T-helper 1 cell treated with Interleukin-12 subunit alpha and Interleukin-12 subunit beta and Interleukin-4 antibody, amounts not matched to agents 30 μg/mL and 1 μg/mL, for 36 hours (primary cell): Measurements from ENCODE around the gene KBTBD6.
"Not testable (repeated sequence)": the region's sequence is repeated elsewhere in the genome, so short reads cannot be mapped to it uniquely, and the experiment has no call there.

Source experiments
- H3K27ac Mint-ChIP-seq: one replicate; pipeline ENCODE4 v1.8.0; 2021; ENCODE audit warnings: mild to moderate bottlenecking, mixed read lengths
- H3K27me3 Mint-ChIP-seq: one replicate; pipeline ENCODE4 v1.8.0; 2021; ENCODE audit warnings: low read depth, mixed read lengths
- H3K36me3 Mint-ChIP-seq: one replicate; pipeline ENCODE4 v1.8.0; 2021; ENCODE audit warnings: low read depth, mixed read lengths
- H3K4me1 Mint-ChIP-seq: one replicate; pipeline ENCODE4 v1.8.0; 2021; ENCODE audit warnings: low read depth, mixed read lengths
- H3K4me3 Mint-ChIP-seq: one replicate; pipeline ENCODE4 v1.8.0; 2021; ENCODE audit warnings: mild to moderate bottlenecking, moderate library complexity, mixed read lengths
- H3K9me3 Mint-ChIP-seq: one replicate; pipeline ENCODE4 v1.8.0; 2021; ENCODE audit warnings: mixed read lengths

Gene KBTBD6

GRCh38 chr13:41132512-41133152 is at the start of gene KBTBD6:
KBTBD6 (minus strand) TSS chr13:41132802; CDS start chr13:41132511, 291 bp downstream.
- peak within 1 kb of the TSS; percentile 95 for H3K4me3 Mint-ChIP-seq
- H3K9me3 Mint-ChIP-seq = no peaks in the 10 kb centered on the region
- H3K27me3 Mint-ChIP-seq = no peaks in the 10 kb centered on the region
- peaks cover 34% of the 10 kb centered on the region for H3K4me1 Mint-ChIP-seq
- H3K36me3 Mint-ChIP-seq = peaks cover 16% of the 10 kb centered on the region
- H3K27ac Mint-ChIP-seq = peak within 1 kb of the TSS; percentile 90

- Mint-ChIP-seq H3K9me3 (peaks cover 3% of the 10 kb centered on the region), H3K27me3 (peaks cover 3% of the 10 kb centered on the region), H3K27ac (no peak overlapping the region), H3K4me1 (peaks cover 2% of the 10 kb centered on the region), H3K36me3 (no peaks in the 10 kb centered on the region), H3K4me3 (no peak overlapping the region)
Measured at GRCh38 chr13:41182231-41182630, 49.6 kb upstream of the KBTBD6 start.

GRCh38 chr13:41179593-41180250 is 47.1 kb upstream of the KBTBD6 start:
- Mint-ChIP-seq H3K36me3 (peaks cover 5% of the 10 kb centered on the region), H3K4me1 (no peaks in the 10 kb centered on the region), H3K27ac (no peak overlapping the region), H3K4me3 (no peak overlapping the region), H3K9me3 (peaks cover 22% of the 10 kb centered on the region), H3K27me3 (no peaks in the 10 kb centered on the region)

- Mint-ChIP-seq H3K9me3 (peaks cover 28% of the 10 kb centered on the region), H3K4me3 (no peak overlapping the region), H3K27ac (no peak overlapping the region), H3K4me1 (no peaks in the 10 kb centered on the region), H3K27me3 (no peaks in the 10 kb centered on the region), H3K36me3 (peaks cover 5% of the 10 kb centered on the region)
Measured at GRCh38 chr13:41178040-41178439, 45.4 kb upstream of the KBTBD6 start.

- H3K4me3 Mint-ChIP-seq = no peak overlapping the region
- no peaks in the 10 kb centered on the region for H3K27me3 Mint-ChIP-seq
- peaks cover 5% of the 10 kb centered on the region for H3K36me3 Mint-ChIP-seq
- peaks cover 32% of the 10 kb centered on the region for H3K9me3 Mint-ChIP-seq
- no peak overlapping the region for H3K27ac Mint-ChIP-seq
- H3K4me1 Mint-ChIP-seq = no peaks in the 10 kb centered on the region
Measured at GRCh38 chr13:41177616-41178015, 45.0 kb upstream of the KBTBD6 start.

- peaks cover 33% of the 10 kb centered on the region for H3K9me3 Mint-ChIP-seq
- not testable (repeated sequence) for H3K4me3 Mint-ChIP-seq, H3K4me1 Mint-ChIP-seq, H3K27ac Mint-ChIP-seq, H3K27me3 Mint-ChIP-seq, H3K36me3 Mint-ChIP-seq
Measured at GRCh38 chr13:41175576-41175975, 43.0 kb upstream of the KBTBD6 start.

- Mint-ChIP-seq H3K27ac (no peak overlapping the region), H3K36me3 (no peaks in the 10 kb centered on the region), H3K4me1 (peaks cover 4% of the 10 kb centered on the region), H3K27me3 (no peaks in the 10 kb centered on the region), H3K4me3 (no peak overlapping the region), H3K9me3 (no peaks in the 10 kb centered on the region)
Measured at GRCh38 chr13:41162151-41162550, 29.5 kb upstream of the KBTBD6 start.

GRCh38 chr13:41159174-41159573 is 26.6 kb upstream of the KBTBD6 start:
- H3K4me3 Mint-ChIP-seq = no peak overlapping the region

GRCh38 chr13:41157048-41157717 is 24.6 kb upstream of the KBTBD6 start:
- H3K27me3 Mint-ChIP-seq = no peaks in the 10 kb centered on the region
- H3K36me3 Mint-ChIP-seq = no peaks in the 10 kb centered on the region
- H3K4me1 Mint-ChIP-seq = peaks cover 4% of the 10 kb centered on the region
- no peak overlapping the region for H3K27ac Mint-ChIP-seq
- peaks cover 11% of the 10 kb centered on the region for H3K9me3 Mint-ChIP-seq
- no peak overlapping the region for H3K4me3 Mint-ChIP-seq

More at GRCh38 chr13:41159174-41159573, 26.6 kb upstream of the KBTBD6 start:
- Mint-ChIP-seq H3K4me1 (peaks cover 4% of the 10 kb centered on the region), H3K9me3 (no peaks in the 10 kb centered on the region), H3K36me3 (no peaks in the 10 kb centered on the region), H3K27me3 (no peaks in the 10 kb centered on the region), H3K27ac (no peak overlapping the region)

GRCh38 chr13:41156620-41157019 is 24.0 kb upstream of the KBTBD6 start:
- Mint-ChIP-seq H3K4me3 (no peak overlapping the region), H3K27ac (no peak overlapping the region), H3K9me3 (peaks cover 17% of the 10 kb centered on the region), H3K27me3 (no peaks in the 10 kb centered on the region), H3K36me3 (peaks cover 5% of the 10 kb centered on the region), H3K4me1 (peaks cover 4% of the 10 kb centered on the region)

- peaks cover 2% of the 10 kb centered on the region for H3K4me1 Mint-ChIP-seq
- H3K27me3 Mint-ChIP-seq = no peaks in the 10 kb centered on the region
- H3K36me3 Mint-ChIP-seq = peaks cover 23% of the 10 kb centered on the region
- H3K9me3 Mint-ChIP-seq = peaks cover 43% of the 10 kb centered on the region
- H3K4me3 Mint-ChIP-seq = no peak overlapping the region
- no peak overlapping the region for H3K27ac Mint-ChIP-seq
Measured at GRCh38 chr13:41154042-41154441, 21.4 kb upstream of the KBTBD6 start.

GRCh38 chr13:41152005-41152404 is 19.4 kb upstream of the KBTBD6 start:
- Mint-ChIP-seq H3K4me1 (no peaks in the 10 kb centered on the region), H3K27ac (no peak overlapping the region), H3K36me3 (peaks cover 34% of the 10 kb centered on the region), H3K27me3 (no peaks in the 10 kb centered on the region), H3K9me3 (peaks cover 62% of the 10 kb centered on the region), H3K4me3 (no peak overlapping the region)

GRCh38 chr13:41150058-41150457 is 17.5 kb upstream of the KBTBD6 start:
- Mint-ChIP-seq H3K27me3 (no peaks in the 10 kb centered on the region), H3K4me1 (no peaks in the 10 kb centered on the region), H3K36me3 (peaks cover 35% of the 10 kb centered on the region), H3K9me3 (peaks cover 73% of the 10 kb centered on the region), H3K27ac (no peak overlapping the region), H3K4me3 (no peak overlapping the region)

GRCh38 chr13:41148419-41149283 is 16.0 kb upstream of the KBTBD6 start:
- Mint-ChIP-seq H3K4me3 (no peak overlapping the region), H3K27ac (peak overlapping the region; percentile 49), H3K27me3 (no peaks in the 10 kb centered on the region), H3K9me3 (peaks cover 71% of the 10 kb centered on the region), H3K36me3 (peaks cover 35% of the 10 kb centered on the region), H3K4me1 (no peaks in the 10 kb centered on the region)
